Measurements from ENCODE around the gene VAT1L. TPM values are rescaled to one million over a fixed set of nuclear protein-coding genes. Genes with fewer than 3 reads are reported as not detected.

Gene VAT1L
- total and polyA plus RNA-seq, 10 donors = 0.02 to 0.23 (median 0.10) TPM; not detected in 4

GRCh38 chr16:77882358-77882757, 94.0 kb downstream of the VAT1L start:
- 86 to 98% (median 90%) methylated on average over 1 of the region's 1 CpG for WGBS, 5 donors
- Histone ChIP-seq H3K9me3 (no peaks in the 10 kb centered on the region), H3K36me3 (no peaks in the 10 kb centered on the region), H3K4me1 (no peaks in the 10 kb centered on the region), H3K4me3 (no peak overlapping the region), H3K27me3 (replicated peaks in 1 of 7) (no peaks in the 10 kb centered on the region), H3K27ac (no peak overlapping the region)
- no peak for DNase-seq
- intact Hi-C loops (cut with DNase I; ENCODE audit: low total_unique reads) = no loop called here
- no peak for TF ChIP-seq POLR2AphosphoS5 (IDR thresholded peaks at IDR 0.05)
- TF ChIP-seq CTCF (IDR thresholded peaks at IDR 0.05 in 8 of 11, conservative IDR thresholded peaks at IDR 0.05 in 3 of 11) = no peak
- no peak for TF ChIP-seq POLR2A (IDR thresholded peaks at IDR 0.05)

GRCh38 chr16:77885571-77886295, 97.4 kb downstream of the VAT1L start:
- 80 to 87% (median 83%) methylated on average over 6 of the region's 6 CpGs for WGBS, 5 donors
- Histone ChIP-seq H3K27ac (no peak overlapping the region), H3K4me3 (no peak overlapping the region), H3K36me3 (no peaks in the 10 kb centered on the region), H3K9me3 (no peaks in the 10 kb centered on the region), H3K4me1 (no peaks in the 10 kb centered on the region), H3K27me3 (replicated peaks in 1 of 7) (no peaks in the 10 kb centered on the region)
- no peak for TF ChIP-seq POLR2A (IDR thresholded peaks at IDR 0.05)
- TF ChIP-seq CTCF (IDR thresholded peaks at IDR 0.05 in 8 of 11, conservative IDR thresholded peaks at IDR 0.05 in 3 of 11) = no peak
- TF ChIP-seq POLR2AphosphoS5 (IDR thresholded peaks at IDR 0.05) = no peak
- no peak for DNase-seq
- intact Hi-C loops (cut with DNase I; ENCODE audit: low total_unique reads) = no loop called here

- H3K4me1 ChIP-seq = no peaks in the 10 kb centered on the region
- H3K36me3 ChIP-seq = no peaks in the 10 kb centered on the region
- no peak overlapping the region for H3K27ac ChIP-seq
- no peaks in the 10 kb centered on the region for H3K9me3 ChIP-seq
- H3K27me3 ChIP-seq (replicated peaks in 1 of 7) = no peaks in the 10 kb centered on the region
- WGBS, 5 donors = 76 to 86% (median 80%) methylated on average over 7 of the region's 7 CpGs
- TF ChIP-seq CTCF (IDR thresholded peaks at IDR 0.05 in 8 of 11, conservative IDR thresholded peaks at IDR 0.05 in 3 of 11) (no peak), POLR2AphosphoS5 (IDR thresholded peaks at IDR 0.05) (no peak), POLR2A (IDR thresholded peaks at IDR 0.05) (no peak)
- intact Hi-C loops (cut with DNase I; ENCODE audit: low total_unique reads) = no loop called here
- H3K4me3 ChIP-seq = no peak overlapping the region
- DNase-seq = no peak
Measured at GRCh38 chr16:77888871-77889270, 100.5 kb downstream of the VAT1L start.

GRCh38 chr16:77890075-77890474, 101.7 kb downstream of the VAT1L start:
- H3K9me3 ChIP-seq = no peaks in the 10 kb centered on the region
- no peak for TF ChIP-seq CTCF (IDR thresholded peaks at IDR 0.05 in 8 of 11, conservative IDR thresholded peaks at IDR 0.05 in 3 of 11)
- H3K4me1 ChIP-seq = no peaks in the 10 kb centered on the region
- no peaks in the 10 kb centered on the region for H3K36me3 ChIP-seq
- H3K4me3 ChIP-seq = no peak overlapping the region
- intact Hi-C loops (cut with DNase I; ENCODE audit: low total_unique reads) = no loop called here
- no peak for DNase-seq
- no peaks in the 10 kb centered on the region for H3K27me3 ChIP-seq (replicated peaks in 1 of 7)
- no peak overlapping the region for H3K27ac ChIP-seq

Data from spleen (tissue), 11 donors.